Pulmonary artery endothelial cell (primary cell): ENCODE measurements around the gene SLC6A13. TPM values are rescaled to one million over a fixed set of nuclear protein-coding genes. Genes with fewer than 3 reads are reported as not detected.
"Not testable (repeated sequence)": the region's sequence is repeated elsewhere in the genome, so short reads cannot be mapped to it uniquely, and the experiment has no call there.

Source experiments
- DNase-seq: peaks from one replicate; pipeline ENCODE4 v3.0.0-alpha.2; 2011; ENCODE audit warnings: low read depth, low spot score
- total RNA-seq: library from RNA; depleted of rRNA; stranded (reverse); fragments of >200 nt; gene quantifications from 2 replicates; pipeline ENCODE4 v1.2.3, GENCODE V29; 2014

SLC6A13 gene
- total RNA-seq, result not detected in 2 replicates

DNA sequence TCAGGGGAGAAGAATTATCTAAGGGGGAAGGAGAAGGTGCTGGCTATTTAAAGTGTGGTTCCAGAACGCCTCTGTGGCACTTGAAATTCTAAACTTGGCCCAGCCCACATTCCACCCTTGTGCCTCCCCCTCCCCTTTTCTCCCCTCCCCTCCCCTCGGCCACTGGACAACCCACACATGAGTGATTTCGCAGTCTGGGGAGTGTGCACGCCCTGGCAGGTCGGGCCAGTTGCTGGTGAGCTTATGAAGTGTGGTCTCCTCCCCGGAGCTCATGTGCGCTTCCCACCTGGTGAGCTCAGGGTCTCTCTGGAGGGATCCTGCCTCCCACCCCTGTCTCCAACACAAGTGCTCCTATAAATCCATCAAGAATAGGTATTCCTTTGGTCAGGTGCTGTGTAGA lies at the start of gene SLC6A13:
Gene SLC6A13, minus strand, starts transcription at position 20 of the 400 bp plus-strand sequence. CDS start 2,784 bp downstream, outside the sequence.
- DNase-seq, result no peak

DNA sequence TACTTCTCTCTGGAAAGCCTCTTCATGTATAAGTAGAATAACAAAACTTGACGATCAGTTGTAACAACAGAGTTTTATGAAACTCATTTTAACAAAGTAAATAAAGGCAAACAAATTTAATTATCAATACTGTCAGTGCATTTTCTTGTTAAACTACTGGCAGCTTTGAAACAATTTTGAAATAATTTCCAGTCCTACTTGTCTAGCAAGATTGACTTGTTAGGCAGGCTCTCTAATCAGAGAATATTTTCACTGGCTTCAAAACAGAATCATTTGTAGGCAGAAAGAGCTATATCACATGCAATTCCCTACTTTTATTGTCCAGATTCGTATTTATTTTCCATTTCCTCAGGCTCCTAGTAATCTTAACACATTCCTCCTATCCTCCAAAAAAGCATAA lies 45.9 kb upstream of the SLC6A13 start:
- no peak for DNase-seq

DNA sequence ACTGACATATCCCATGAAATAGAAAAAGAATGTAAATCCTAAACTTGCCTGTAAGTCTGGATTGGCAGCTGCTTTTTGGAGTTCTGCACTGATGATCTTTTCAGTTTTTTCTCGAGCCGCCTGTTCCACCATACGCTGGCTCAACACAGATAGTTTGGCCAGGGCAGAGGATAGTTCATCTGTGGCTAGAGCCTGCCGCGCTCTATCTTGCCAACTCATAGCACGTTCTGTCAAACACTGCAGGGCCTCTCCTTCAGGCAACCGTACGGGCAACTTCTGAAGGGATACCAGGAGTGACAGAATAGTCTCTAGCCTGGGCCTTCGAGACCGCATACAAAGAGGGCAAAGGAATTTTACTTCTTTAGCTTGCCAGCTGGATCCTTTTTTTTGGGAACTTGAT lies 44.8 kb upstream of the SLC6A13 start:
- no peak for DNase-seq

DNA sequence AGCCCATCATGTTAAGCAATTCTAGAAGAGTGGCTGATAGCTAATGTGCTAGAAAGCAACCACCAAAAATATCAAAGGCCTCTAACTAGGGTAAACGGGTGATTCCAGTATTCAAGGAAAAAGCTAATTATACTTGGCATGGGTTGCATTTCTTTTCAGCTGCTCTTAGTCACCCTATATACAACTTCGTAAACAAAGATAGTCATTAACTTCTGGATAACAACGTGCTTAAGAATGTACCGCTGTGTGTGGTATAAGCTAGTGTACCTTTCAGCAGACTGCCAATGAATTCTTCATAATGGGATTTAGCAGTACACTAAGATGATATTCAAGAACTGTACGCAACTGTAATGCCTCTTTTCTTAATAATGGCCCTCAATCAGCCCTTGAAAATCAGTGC lies 42.2 kb upstream of the SLC6A13 start:
- no peak for DNase-seq

DNA sequence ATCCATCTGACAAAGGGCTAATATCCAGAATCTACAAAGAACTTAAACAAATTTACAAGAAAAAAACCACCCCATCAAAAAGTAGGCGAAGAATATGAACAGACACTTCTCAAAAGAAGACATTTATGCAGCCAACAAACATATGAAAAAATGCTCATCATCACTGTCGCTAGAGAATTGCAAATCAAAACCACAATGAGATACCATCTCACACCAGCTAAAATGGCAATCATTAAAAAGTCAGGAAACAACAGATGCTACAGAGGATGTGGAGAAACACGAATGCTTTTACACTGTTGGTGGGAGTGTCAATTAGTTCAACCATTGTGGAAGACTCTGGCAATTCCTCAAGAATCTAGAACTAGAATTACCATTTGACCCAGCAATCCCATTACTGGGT lies 40.1 kb upstream of the SLC6A13 start:
- DNase-seq, result not testable (repeated sequence)

DNA sequence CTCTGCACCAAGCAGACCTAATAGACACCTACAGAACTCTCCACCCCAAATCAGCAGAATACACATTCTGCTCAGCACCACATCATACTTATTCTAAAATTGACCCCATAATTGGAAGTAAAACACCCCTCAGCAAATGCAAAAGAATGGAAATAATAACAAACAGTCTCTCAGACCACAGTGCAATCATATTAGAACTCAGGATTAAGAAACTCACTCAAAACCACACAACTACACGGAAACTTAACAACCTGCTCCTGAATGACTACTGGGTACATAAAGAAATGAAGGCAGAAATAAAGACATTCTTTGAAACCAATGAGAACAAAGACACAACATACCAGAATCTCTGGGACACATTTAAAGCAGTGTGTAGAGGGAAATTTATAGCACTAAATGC lies 37.5 kb upstream of the SLC6A13 start:
- DNase-seq, result not testable (repeated sequence)

DNA sequence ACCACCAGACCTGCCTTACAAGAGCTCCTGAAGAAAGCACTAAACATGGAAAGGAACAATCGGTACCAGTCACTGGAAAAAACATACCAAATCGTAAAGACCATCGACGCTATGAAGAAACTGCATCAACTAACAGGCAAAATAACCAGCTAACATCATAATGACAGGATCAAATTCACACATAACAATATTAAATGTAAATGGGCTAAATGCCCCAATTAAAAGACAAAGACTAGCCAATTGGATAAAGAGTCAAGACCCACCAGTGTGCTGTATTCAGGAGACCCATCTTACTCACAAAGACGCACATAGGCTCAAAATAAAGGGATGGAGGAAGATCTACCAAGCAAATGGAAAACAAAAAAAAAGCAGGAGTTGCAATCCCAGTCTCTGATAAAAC lies 36.9 kb upstream of the SLC6A13 start:
- not testable (repeated sequence) for DNase-seq

DNA sequence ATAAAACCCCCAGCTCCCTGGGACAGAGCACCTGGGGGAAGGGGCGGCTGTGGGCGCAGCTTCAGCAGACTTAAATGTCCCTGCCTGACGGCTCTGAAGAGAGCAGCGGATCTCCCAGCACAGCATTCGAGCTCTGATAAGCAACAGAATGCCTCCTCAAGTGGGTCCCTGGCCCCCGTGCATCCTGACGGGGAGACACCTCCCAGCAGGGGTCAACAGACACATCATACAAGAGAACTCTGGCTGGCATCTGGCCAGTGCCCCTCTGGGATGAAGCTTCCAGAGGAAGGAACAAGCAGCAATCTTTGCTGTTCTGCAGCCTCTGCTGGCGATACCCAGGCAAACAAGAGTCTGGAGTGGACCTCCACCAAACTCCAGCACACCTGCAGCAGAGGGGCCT lies 35.4 kb upstream of the SLC6A13 start:
- not testable (repeated sequence) for DNase-seq

DNA sequence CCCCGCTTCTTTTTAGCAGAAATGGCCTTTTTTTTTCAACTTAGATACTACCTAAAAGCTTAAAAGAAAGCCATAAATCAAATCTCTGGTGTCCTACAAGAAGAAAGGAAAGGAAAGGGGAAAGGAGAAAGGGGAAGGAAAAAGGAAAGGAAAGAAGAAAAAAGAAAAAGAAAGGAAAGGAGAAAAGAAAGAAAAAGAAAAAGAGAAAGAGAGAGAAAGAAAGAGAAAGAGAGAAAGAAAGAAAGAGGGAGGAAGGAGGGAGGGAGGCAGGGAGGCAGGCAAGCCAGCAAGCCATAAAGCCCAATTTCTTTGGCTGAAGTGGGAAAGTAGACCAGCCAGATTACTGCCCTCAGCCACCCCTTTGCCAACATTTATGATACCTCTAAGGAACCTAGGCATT lies 32.5 kb upstream of the SLC6A13 start:
- DNase-seq, result no peak

DNA sequence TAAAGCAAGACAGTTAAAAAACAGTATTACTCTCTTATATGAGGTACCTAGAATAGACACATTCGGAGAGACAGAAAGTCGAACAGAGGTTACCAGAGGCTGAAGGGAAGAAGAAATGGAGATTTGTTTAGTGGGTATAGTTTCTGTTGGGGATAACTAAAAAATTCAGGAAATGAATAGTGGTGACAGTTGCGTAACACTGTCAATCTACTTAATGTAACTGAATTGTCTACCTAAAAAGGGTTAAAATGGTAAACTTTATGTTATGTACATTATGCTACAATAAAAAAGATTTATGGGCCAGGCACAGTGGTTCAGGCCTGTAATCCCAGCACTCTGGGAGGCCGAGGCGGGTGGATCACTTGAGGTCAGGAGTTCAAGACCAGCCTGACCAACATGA lies 30.6 kb upstream of the SLC6A13 start:
- no peak for DNase-seq

DNA sequence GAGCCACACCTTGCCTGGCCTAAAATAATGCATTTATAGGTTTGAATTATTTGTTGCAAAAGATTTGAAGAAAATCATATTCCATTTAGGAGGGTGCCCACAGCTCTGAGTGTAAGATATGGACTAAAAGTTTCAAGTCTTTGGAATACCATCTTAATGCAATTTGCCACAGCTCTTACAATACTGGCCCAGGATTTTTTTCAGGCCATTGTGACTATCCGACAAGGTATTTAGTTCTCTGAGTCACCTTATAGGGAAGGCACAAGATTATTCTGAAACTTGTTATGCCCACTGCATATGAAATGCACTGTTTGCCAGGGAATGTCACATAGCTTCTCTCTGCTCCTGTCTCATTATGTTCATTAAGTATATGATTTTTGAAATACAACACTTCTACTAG lies 29.6 kb upstream of the SLC6A13 start:
- DNase-seq, result no peak

DNA sequence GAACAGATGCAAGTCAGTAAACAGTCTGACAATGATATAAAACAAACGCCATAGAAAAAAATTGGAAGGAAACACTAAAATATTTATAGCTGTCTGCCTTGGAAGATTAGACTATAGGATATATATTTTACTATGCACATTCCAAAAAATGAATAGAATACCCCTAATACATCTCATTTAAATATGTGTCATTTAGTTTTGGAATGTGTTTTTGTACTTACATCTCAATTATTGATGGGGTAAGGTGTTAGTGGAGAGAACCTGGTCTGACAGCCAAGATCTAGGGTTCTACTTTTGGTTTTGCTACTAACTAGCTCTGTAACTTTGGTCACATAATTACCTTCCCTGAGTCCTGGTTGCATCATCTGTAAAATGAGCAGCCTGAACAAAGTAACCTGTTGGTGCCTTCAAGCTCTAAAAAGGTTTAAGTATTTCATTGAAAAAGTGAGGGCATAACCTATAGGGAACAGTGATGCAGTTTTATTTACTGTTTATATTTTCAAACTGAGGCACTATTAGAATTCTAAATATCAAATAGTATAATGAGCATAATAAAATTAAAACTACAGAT lies 28.6 kb upstream of the SLC6A13 start:
- DNase-seq, result no peak

DNA sequence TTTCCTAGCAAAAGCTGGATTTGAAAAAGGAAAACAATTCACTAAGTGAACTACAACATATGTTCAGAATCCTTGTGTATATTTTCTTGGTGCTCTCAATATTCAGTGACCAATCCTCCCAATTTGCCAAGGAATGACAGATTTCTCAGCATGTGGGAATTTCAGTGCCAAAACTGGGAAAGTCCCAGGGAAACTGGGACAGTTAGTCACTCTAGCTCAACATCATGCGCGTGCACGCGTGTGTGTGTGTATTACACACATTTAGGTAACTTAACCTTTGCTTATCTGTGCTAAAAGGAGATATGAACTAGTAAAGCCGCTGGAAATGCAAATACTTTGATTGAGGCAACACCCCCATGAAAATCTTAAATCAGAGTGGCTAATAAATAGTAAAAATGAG lies 26.1 kb upstream of the SLC6A13 start:
- DNase-seq, result no peak

DNA sequence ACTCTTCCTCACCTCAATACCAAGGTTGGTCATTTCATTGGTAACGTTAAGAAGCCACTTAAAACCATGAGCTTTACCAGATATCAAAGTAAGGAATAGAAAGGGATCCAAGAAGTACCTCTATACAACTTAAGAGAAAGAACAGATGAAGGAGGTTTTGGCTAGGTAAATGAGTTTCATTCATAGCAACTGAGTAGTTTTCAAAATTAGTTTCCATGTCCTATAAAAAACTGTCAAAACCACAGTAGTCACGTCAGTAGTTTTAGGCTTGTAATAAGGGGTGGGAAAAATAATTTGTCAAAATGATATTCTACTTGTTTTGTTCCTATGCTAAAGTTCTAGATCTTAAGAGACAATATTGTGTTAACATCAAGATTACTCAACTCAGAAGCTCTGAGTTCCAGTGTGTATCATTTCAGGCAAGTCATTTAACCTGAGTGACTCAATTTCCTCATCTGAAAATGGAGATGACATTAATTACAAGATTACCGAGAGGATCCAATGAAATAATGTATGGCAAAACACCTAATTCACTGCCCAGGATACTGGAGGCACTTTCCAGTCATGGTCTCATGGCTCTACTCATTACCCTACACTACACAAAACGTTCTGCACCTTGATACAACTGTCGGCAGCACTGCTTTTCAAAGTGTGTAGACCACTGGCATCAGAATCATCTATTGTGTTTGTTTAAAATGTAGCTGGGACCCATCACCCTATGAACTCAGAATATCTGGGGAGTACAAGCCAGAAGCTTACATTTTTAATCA lies 24.1 kb upstream of the SLC6A13 start:
- DNase-seq, result no peak

DNA sequence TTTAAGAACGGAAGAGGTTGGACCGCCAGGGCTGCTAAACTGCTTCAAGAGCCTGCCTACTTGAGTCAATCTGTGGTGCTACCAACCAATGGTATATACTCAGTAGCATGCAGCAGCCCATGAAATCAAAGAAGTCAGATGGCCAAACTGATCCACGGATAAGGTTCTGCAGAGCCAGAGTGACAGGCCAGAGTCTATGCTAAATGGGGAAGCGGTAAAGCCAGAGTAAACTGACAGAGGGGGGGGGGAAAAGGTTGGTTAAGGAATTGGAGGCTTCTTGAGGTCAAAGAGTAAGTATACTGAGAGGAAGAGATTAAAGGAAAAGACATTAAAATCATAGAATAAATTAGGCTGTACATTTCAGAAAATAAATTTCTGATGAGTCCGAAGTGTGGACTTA lies 15.4 kb upstream of the SLC6A13 start:
- DNase-seq, result no peak

DNA sequence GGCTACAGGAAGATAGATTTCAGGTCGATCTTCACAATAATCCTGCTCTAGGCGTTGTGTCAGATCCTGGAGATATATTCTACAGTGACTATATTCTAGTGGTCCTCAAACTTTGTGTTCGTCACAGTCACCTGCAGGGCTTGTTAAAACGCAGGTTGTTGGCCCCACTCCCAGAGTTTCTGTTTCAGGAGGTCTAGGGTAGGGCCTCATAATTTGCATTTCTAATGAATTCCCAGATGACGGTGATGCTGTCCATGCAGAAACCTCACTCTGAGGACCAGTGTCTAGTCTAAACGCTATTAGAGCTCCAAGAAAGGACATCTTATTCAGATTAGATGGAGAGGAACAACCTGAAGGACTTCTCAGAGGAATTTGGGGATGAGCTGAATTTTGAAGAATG lies 13.2 kb upstream of the SLC6A13 start:
- no peak for DNase-seq

DNA sequence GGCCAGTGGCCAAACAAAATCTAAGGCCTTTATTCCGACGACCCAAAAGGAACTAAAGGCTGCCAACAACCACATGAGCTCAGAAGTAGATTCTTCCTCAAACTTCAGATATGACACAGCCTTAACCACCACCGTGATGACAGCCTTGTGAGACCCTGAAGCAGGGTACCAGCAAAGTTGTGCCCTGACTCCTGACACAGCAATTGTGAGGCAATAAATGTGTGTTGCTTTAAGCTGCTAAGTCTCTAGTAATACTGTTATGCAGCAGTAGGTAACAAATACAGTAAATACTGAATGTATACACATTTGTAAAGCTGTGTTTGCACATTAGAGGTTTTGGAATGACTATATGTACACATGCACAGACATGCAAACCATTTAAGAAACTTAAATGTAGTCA lies 10.7 kb upstream of the SLC6A13 start:
- no peak for DNase-seq

DNA sequence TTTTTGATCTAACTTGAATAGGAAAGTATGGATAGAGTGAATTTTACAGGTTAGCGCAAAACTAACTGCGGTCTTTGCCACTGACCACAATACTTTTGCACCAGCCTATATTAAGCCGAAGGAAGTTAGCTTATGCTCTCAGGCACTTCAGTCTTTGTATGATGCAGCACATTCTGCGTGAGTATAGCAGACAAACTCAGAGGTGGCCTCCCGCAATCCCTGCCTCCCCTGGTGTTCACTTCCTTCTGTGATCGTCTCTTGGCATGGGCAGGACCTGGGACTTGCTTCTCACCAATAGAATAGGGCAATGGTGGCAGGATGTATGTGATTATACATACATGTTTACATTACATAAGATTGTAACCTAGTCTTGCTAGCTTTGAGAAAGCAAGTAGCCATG lies 10.3 kb upstream of the SLC6A13 start:
- no peak for DNase-seq

DNA sequence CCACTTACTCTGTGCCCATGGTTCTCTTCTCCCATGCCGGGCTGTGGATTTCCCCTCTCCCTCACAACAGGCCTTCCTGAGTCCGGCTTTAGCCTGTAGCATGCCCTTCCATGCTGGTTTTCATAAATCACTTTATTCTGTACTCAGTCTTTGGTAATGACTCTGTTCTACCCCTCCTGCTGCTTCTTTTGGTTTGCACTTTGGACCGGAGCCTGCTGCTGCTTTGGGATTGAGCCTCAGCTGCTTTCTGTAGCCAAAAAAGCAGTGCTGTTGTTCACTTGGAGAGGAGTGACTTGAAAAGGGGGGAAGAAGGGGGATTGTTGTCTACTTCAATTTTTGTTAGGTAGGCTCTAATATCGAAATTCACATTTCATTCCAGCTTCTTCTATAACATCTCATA lies 8.5 kb upstream of the SLC6A13 start:
- no peak for DNase-seq

DNA sequence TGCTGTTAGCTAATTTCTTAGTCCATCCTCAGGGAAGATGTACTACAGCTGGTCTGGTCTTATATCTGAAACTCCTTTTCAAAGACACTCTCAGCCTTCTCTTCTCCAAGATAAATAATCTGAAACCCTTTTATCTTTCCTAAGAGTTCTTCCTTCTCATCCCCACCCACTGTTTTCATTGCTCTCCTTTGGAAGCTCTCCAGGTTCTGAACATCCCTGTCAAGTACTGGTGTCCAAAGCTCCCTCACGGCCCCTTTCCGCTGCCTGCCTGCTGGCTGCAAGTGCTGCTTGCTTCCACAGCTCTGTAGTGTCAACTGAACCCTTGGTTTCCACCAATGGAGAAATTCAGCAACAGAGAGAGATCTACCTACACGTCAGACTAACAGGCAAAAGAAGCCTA lies 6.6 kb upstream of the SLC6A13 start:
- DNase-seq, result no peak

DNA sequence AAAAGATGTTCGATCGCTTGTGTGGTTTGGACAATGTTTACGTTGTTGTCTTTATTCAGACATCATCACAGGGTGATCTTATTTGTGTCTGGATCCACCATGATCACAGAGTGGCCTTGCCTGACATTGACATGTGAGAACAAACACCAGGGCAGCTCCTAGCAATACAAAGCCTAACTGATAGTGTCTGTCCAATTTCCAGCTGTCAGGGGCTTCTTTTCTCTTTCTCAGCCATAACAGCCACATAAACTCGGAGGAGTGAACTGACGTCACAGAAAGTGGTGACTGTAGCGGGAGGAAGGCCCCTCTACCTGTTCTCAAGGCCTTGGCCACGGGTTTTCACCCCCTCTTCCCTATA lies 5.8 kb upstream of the SLC6A13 start:
- no peak for DNase-seq

DNA sequence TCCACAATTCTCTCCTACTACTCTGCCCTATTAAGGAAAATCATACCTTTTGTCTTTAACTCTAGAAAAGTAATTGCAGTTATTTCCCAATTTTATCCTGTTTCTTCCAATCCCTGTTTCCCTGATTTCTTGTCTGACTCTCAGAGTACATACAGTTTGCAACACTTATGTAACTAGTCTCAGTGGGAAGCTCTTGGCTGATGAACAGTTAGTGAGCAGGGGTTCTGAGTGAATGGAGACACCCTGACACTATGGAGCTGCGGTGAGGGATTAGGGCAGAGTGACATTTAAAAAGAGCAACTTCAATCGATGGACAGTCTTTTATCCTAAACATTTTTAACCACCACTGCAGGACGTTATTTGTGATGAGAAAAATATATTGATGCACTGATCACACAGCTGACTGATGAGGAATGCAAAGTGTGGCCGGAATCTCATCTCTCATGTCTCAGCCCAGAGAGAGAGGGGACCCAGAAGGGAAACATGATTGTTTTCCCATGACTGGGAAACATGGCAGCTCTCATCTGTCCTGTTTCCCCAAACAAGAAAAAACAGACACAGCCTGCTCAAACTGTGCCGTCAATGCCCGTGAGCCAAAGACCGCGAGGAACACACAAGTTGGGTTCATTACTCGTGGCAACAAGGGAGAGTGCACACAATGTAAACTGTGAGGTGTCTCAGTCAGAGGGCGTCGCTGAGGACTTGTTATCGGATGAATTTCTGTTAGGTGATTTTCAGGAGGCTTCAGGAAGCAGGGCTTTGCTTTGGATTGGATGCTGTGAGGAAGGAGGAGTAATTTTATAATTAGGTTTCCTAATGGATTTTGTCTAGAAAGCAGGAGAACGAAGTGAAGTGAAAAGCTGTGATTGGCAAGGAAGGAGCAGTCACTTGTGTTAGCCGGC lies 5.2 kb upstream of the SLC6A13 start:
- DNase-seq, result no peak
